Omental fat pad (tissue), 4 donors: ENCODE measurements around the gene C10orf53. TPM values are rescaled to one million over a fixed set of nuclear protein-coding genes. Genes with fewer than 3 reads are reported as not detected.
"Not testable (repeated sequence)": the region's sequence is repeated elsewhere in the genome, so short reads cannot be mapped to it uniquely, and the experiment has no call there.

Experiments used
- ATAC-seq: fragments of 150-250 bp; one replicate; pipeline ENCODE4 v1.9.1; 2016; ENCODE audit warnings: mild to moderate bottlenecking, moderate library complexity; ENCODE audit not compliant: low FRiP score
- DNase-seq: peaks from one replicate; pipeline ENCODE4 v3.0.0-alpha.2; 2019; ENCODE audit warnings: low spot score
- CTCF ChIP-seq, 3 donors: fragments of 450-650 bp; IDR thresholded peaks; one replicate each; pipeline ENCODE4 v1.5.1; 2016 to 2017; ENCODE audit warnings: antibody characterized with exemption in 3 of 3, mild to moderate bottlenecking in 3 of 3, moderate library complexity in 2 of 3
- total RNA-seq, 4 donors: library from RNA; depleted of rRNA; stranded (reverse); fragments of >200 nt; gene quantifications; one replicate each; pipeline ENCODE4 v1.1.0, GENCODE V29; 2016

Gene C10orf53
- total RNA-seq, 4 donors from 2014 or later: not detected

DNA sequence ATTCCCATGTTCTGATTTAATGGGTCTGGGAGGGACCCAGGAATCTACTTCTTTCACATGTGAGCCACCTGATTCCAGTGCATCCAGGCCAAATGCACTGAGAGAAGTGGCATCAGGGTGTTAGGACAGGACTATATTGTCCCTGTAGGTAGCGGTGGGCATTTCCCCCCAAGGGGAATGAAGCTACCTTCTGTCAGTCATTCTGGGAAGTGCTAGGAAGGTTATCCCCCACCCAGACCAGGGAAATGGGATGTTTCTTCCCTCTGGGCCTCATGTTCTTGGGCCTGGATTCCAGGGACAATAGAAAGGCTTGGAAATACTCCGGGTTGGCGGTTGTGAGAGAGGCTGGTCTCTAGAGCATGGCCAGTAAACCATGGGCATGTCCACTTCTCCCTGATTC, 20.8 kb downstream of the C10orf53 start:
- no peak for ATAC-seq
- no peak for DNase-seq
- no peak for TF ChIP-seq CTCF (IDR thresholded peaks at IDR 0.05)

DNA sequence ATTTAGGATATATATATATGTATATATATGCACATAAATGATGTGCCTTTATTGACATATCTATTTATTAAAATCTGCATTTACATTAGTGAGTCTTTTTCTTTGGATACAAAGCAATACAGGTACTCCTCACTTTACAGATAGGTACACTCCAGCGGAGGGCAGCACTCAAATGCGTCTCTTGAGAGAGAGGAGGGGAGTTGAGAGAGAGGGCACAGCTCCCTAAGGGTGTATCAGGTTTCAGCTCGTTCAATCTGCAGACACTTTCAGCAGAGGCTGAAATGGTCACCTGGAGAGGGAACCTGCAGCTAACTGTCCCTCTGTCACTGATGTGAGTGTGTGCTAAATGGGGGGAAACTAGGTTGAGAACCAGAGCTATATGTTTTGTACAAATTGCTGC, 21.5 kb downstream of the C10orf53 start:
- TF ChIP-seq CTCF (IDR thresholded peaks at IDR 0.05): no peak
- DNase-seq (no peak), ATAC-seq (no peak)

- no peak for TF ChIP-seq CTCF (IDR thresholded peaks at IDR 0.05)
- DNase-seq (no peak), ATAC-seq (no peak)
Observed at GRCh38 chr10:49707585-49707984, 28.1 kb downstream of the C10orf53 start.

DNA sequence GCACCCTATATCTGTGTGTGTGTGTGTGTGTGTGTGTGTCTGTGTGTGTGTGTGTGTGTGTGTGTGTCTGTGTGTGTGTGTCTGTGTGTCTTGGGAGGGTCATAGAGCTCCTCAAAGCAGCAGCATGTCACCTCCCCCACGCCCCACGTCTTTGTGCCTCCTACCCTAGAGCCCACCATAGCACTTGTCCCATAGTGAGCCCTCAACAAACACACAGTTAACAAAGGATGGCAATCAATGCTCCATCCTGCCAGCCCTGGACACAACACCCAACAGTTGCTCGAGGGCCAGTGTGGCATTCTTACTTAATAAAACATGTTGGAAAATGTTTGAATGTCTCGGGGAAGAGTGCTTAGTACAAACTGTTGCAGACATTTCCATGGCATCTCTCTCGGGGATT, 30.5 kb downstream of the C10orf53 start:
- ATAC-seq (no peak), DNase-seq (no peak)
- no peak for TF ChIP-seq CTCF (IDR thresholded peaks at IDR 0.05)

DNA sequence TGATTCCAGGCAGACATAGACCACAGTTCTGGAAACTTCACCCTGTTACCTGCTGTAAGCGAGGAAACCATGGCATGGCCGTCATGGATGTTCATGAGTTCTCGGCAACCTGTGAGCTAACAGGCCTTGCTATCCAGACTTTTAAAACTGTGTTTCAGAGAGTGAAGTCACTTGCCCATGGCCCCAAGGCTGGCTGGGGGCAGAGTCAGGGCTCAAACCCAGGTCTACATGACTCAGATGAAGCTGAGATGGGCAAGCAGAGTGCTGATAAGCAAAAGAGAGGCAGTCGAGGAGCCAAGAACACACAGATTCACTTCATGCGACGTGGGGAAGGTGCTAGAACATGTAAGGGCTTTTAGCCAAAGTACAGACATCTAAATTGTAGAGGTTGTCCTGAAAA, 31.5 kb downstream of the C10orf53 start:
- DNase-seq (no peak), ATAC-seq (no peak)
- no peak for TF ChIP-seq CTCF (IDR thresholded peaks at IDR 0.05)

DNA sequence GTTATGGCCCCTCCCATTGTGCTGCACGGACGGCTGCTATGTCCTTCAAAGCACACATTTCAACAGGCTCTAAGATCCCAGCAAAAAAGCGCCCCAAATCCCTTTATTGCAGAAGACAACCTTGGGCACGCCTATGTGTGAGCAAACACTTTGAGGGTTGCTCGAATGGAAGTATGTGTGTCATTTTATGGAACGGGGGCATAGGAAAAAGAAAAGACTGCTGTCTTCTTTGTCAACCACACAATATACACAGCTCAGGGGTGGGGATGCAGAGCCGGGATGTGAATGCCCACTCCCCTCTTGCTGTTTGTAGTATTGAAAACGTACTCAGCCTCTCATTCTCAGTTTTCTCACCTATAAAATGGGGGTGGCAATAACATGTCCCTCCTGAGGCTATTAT, 32.0 kb downstream of the C10orf53 start:
- TF ChIP-seq CTCF (IDR thresholded peaks at IDR 0.05): no peak
- ATAC-seq (no peak), DNase-seq (no peak)

DNA sequence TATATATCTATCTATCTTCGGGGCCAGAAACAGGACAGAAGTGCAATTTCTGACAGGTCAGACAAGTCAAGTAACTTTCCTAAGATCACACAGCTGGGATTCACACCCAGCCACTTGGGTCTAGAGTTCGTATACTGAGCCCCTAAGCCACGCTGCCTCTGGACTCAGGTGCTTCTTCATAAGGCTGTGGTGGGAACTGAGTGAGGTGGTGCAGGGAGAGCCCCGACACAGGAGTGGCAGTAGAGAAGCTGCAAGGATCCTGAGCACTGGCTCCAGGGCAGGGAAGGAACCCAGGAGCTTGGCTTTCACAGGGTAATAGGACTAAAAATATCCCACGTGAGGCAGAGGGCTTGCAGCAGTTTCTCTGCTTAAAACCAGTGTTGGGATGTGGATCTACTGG, 33.8 kb downstream of the C10orf53 start:
- DNase-seq: no peak

GRCh38 chr10:49715157-49715556, 35.7 kb downstream of the C10orf53 start:
- not testable (repeated sequence) for DNase-seq, ATAC-seq

More for the DNA sequence above, 33.8 kb downstream of the C10orf53 start:
- no peak for ATAC-seq
- no peak for TF ChIP-seq CTCF (IDR thresholded peaks at IDR 0.05)
